HG03097 (cell line): Measurements from ENCODE around the gene NRP2.
A peak's percentile ranks its signal among the peaks of the same experiment; 100 is the strongest.

Experiments used
- ATAC-seq: cut with Tn5 transposase; IDR thresholded peaks from one replicate; pipeline ENCODE4 v1.9.1; 2021; ENCODE audit not compliant: unreplicated experiment, low FRiP score

Gene NRP2

DNA sequence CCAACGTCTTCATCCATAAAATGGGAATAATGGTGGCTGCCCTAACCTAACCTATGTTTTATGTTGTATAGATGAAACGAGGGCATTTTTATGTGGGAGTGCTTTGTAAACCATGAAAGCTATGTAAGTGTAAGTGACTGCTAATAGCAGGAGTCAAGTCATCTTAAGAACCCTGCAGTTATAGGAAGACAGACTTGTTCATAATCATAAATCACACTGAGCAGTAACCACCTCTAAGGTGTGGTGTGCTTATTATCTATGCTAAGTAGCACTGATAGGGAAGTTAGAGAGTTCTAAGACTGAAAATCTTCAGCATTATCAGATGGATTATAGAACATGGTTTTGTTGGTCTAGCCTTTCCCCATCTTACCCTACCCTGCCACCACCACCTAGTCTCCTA lies 24.2 kb upstream of the NRP2 start:
- ATAC-seq = no peak

DNA sequence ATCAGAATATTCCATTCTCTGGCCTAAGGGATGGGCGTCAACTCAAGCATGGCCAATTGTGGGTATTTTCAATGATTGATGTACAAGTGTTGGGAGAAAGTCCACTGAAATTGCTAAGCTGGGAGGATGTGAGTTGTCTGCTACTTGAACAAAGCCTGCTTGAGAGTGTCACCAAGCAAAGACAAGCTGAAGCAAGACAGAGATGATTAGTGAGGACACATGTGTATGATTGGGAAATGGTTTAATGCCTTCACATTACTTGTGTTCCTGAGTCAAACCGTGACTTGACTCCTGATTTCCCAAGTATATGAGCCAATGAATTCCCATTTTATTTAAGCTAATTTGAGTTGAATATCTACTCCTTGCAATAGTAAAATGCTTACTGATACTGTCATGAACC lies 23.7 kb upstream of the NRP2 start:
- ATAC-seq = no peak

DNA sequence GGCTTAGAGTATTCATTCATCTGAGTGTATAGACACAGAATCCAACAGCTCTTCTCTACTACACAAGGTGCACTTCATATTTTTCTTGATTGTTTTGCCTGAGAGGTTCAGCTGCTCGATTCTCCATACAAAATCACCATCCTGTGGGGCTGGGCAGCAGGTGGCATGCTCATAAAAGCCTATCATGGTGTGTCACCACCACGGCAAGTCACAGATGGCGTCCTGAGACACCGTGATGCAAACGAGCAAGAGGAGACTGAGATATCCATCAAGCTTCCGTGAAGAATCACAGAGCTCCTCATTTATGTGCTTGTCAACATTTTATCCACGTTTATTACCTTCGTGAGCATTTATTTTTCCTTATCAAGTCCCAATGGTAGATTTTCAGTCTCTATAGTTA lies 22.4 kb upstream of the NRP2 start:
- ATAC-seq = no peak

DNA sequence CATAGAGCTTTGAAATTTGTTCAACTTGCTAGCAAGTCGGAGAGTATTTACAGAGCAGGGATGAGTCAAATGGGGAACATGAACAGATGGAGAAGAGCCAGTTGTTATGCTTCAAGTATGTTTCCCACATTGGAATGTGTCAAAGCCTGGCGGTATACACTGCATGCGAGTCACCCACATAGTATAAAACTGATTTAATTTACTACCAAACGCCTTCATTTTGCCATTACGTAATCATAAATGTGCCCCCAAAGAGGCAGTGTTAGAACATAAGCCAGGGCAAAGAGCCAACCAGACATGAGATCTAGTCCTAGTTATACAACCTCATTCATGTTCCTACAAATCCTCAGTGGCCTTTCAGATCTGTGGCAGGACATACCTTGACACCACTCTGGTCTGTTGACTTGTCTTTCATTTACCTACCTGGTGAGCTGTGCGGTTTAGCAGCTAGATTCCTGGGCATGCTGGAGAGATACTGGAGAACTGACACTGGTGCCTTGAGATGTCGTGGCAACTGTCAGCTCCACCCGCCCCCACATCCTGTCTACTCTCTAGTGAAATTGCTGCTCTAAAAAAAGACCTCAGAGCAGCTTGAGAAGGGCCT lies 21.7 kb upstream of the NRP2 start:
- no peak for ATAC-seq

DNA sequence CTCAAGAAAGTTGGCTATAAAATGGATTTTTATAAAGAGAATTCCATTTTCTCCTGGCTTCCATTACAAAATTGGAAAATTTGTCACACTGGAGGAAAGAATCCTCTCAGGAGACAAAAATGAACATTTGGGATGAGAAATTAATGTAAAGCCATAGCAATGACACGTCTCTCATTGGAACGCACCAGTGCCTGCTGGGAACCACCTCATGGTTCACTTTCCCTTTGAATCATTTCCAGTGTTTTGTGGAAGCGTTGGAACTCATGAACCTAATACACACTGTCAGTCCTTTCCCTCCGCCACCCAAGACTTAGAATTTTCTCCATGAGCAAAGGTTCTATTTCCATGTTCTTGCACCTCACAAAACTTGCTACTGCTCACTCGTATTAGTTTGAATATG lies 21.0 kb upstream of the NRP2 start:
- ATAC-seq = no peak

DNA sequence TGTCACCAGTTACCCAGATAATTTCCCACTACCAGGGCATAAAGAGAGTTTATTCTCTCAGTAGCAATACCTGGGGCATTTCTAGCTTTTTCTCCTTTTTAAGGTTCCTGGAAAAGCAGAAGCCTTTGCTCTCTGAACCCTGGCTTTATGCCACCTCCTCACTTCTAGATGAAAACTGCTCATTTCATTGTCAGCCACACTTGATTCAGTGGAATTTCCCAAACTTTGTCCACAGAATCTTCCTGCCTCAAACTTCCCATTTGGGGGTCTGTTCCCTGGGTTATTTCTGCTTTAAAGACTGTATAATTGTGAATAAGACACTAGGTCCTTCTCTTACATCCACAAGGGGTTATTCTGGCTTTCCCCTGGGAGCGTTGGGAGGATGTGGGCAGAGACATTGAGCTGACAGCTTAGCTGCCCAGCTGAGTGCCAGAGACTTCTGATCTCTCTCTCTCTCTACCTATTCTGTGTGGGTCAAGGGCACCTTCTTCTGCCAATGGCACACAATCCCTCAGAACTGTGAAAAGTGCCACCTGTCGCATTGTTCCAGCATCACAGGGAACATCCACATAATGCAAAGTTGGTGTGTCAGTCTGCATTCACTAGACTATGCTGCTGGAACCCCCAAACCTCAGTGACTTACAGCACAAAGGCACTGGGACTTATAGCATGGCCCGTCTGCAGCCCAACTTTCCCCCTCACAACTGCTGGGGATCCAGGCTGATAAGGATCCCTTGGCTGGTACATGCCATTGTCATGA lies 19.9 kb upstream of the NRP2 start:
- no peak for ATAC-seq

DNA sequence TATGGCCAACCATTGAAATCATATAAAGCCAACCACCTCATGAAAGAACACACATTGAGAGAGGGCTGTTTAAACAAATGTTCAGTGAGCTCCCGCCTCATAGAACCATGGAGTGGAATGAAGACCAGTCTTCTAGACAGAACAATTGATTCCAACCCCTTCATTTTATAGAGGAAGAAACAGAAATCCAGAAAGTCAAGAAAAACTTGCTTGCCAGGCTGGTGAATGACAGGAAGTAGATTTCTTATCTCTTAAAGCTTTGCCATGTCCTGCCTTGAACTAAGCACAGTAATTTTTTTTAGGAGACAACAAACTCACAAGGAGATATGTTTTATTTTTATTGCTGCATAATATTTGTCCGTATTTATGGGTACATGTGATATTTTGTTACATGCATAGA lies 16.5 kb upstream of the NRP2 start:
- no peak for ATAC-seq

DNA sequence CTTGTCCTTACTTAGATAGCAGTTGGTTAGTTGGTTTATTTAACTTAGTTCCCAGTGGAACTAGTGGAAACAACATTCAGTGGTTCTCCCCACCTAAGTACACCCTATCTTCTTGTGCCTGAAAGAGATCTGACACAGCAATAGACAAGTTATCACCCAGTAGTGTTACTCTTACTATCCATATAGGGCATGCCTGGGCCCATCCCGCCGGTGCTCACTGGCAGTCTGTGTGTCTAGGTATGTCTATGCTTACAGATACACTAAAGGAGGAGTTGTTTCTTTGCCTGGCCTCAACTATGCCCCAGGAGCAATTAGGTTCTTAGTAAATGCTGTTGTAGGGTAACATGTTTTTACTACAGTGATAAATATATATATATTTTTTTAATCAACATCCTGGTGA lies 12.0 kb upstream of the NRP2 start:
- ATAC-seq = no peak

DNA sequence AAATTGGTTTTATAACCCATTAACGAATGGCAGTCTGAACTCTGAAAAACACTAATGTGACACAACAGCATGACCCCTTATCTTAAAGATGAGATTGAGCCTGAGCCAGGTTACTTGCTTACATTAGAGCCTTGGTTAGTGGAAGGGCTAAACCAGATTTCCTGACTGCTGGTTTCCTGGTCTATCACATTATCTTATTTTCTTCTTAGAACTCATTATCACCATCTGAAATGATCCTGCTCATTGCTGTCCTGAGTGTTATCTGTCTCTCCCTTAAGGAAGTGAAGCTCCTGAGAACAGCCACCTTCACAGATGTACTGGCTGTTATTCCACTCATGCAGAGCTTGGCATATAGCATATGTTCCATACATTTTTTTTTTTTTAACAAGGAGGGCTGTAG lies 9.0 kb upstream of the NRP2 start:
- no peak for ATAC-seq

DNA sequence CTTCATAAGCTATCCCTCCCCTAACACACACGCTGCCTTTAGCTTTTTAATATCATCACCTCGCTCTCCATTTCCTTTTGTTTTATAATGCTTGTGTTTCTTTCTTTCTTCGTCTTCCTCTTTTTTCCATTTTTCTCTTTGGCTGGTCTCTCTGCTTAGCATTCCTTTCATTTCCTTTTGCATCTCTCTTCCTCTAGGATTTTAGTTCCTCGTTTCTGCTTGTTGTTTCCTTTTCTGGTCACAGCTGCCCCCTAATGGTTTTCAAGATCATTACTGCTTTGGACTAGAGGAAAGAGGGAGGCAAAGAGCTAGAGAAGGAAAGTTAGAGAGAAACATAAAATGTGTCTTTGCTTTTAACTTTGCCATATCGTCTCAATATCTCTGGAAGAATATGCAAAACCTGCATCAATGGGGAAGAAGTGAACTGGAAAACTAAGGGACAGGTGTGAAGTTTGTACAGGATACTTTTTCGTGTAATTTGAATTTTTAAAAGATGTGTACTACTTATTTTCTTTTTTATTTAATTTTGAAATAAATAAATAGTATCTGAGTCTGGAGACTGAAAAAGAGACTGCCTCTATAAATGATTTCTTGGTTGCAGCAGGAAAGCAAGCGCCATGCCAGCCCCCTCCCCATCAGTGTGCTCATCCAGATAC lies 6.3 kb upstream of the NRP2 start:
- no peak for ATAC-seq

DNA sequence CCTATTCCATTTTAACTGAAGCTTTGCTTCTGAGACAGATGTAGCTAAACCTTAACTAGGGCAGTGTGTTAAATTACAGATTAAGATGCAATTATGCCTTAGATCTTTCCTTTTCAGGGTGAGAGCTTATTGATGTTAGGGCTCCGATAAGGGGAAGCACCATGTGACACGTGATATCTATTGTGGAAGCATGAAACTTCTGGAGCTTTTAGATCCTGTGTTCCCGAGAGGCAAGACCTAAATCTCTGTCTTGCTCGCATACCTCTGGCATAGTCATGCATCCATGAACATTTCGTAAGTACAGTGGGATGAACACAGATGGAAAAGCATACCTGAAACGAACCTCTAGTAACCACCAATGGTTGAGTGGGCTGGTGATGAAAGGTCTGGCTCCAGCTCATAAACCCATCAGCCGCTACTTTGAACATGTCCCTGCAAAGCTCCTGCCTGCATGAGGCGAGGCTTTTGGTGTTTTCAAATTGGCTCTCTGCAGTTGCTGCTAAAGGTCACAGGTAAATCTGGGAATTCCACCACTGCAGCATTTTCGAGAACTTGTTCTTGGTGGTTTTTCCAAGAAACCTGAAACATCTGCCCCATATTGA lies 3.7 kb upstream of the NRP2 start:
- ATAC-seq = no peak

DNA sequence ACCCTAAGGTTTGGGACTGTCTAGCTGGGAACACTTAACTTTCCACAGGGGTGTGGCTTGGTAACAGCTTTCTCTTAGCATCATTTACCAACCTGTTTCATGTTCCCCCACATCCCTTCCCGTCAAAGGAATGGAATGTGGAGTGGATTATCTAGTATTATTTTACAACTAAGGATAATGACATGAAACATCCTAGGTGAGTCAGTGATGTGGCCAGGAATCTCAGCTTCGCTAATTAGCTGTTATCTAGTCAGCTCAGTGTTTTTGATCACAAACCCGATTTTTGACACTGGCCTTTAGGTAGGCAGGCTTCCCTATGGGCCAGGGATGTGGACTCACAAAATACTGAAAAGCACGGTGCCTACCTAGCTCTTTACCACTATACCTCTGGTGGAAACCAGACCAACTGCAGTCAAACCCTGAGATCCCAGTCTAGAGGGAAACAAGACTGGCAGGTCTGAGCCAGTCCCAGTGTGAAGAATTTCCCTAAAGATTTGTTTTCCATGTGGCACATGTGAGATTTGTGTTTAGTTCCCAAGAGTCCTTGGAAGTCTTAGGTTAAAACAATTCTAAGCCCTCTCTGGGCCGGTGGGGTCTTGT lies 2.8 kb upstream of the NRP2 start:
- ATAC-seq = no peak

DNA sequence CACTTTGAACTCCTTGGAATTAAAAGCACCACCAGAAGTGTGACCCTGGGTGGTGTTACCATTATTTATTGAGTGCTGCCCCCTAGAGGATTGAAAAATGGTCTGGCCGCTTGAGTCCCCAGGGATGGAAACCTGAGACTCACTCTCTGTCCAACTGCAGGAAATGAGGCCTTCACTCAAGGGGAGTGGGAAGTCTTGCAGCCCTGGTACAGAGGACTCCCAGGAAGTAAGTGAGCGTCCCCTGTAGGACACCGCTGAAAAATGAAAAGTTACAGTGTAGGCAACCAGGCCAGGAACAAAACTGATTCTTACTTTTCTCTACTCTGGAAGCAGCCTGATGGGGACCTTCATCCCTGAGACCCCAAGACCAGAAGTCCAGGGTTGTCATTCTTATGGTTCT lies 2.2 kb upstream of the NRP2 start:
- peak; percentile 65 for ATAC-seq

DNA sequence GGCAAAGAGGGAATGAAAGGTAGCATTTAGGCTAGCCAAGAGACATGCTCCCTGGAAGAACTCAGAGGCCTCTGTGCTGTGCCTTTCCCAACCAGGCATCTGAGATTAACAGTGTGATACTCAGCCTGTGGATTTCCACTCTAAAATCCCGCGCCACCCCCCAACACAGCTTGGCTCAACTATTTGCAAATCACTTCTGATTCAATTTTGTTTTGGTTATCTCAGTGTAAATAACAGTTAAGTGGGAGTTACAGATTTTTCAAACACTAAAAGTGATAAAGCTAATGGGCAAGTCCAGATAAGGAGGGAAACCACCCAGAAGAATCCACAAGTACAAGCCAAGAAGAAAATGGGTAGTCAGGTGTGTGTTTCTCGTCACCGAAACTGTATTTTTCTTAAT lies 1.4 kb upstream of the NRP2 start:
- ATAC-seq = no peak

DNA sequence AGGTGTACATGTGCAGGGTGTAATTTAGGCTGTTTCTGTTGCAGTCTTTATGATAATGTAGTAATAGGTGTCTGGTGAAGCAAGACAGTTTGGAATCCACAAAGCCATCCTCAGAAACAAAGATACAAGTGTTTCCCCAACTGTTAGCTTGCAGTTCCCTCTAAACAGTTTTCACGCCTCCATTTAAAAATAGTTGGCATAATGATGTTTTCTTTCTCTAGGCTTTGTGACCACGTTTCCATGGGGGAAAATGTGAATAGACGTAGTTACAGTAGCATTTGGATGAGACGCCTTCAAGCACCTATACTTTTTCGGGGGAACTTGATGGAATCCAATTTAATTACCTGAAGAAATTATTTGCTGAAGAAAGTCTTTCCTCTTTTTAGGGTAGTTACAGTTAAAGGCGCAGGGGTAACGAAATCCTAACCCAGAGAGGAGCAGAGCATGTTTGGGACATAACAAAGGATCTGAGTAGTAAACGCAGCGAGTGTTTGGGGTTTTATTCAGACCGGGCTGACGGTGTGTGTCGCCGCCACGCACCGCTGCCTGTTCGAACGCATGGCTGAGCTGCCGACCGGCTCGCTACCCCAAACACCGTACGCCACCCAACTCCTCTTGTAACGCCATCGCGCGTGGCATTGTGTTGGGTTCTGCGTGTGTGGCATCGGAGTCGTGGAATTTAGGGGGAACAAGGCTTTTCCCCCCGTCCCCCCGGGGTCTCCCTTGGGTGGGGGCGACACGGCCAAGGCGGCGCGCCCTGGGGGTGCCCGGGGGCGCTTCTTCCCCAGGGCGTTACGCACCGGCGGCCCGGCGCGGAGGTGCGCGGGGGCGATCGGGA lies 681 bp upstream of the NRP2 start:
- peak; percentile 18 for ATAC-seq

DNA sequence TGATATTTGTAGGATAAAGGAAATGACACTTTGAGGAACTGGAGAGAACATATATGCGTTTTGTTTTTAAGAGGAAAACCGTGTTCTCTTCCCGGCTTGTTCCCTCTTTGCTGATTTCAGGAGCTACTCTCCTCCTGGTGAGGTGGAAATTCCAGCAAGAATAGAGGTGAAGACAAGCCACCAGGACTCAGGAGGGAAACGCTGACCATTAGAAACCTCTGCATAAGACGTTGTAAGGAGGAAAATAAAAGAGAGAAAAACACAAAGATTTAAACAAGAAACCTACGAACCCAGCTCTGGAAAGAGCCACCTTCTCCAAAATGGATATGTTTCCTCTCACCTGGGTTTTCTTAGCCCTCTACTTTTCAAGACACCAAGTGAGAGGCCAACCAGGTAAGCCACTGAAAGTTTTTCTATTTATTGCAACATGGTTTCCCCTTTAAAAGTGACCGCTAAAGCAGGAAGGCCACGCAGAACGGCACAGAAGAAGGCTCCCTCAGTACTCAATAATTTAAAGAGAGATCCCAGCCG lies 735 bp downstream of the NRP2 start:
- ATAC-seq = no peak

DNA sequence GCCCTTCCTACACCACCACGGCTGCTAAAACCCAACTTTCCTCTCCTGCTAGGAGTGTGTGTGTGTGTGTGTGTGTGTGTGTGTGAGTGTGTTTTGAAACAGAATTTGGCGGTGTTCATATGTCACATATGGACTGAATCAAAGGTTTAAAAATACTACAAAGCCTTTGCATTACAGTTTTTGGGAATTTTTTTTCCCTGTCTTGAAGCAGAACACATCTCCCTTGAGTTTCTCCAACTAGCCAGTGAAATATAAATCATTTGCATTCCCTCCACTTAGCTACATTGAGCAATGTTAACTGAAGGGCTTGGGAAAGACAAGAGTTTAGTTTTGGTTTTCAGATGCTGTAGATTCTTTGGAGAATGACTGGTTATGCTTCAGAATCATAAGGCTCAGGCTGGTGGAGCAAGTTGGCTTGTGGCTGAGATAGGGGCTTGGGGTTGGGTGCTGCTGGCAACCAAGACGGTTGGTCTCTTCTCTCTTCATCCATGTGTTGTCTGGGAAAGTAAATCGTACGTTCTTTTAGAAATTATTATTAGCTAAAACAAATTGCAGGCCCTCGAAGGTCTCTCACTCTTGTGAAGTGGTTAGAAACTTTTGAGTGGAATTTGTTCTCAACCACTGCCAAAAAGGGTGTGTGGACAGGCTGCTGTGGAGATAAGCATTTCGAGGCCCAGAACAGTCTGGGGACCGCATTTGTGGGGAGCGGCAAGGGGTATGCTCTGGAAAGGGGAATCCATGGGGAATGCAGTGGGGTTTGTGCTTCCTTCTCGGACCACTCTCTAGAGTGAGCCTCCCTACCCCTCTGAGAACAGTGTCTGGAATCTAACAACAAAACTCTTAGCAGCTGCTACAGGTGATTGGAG lies 1.4 kb downstream of the NRP2 start:
- no peak for ATAC-seq

DNA sequence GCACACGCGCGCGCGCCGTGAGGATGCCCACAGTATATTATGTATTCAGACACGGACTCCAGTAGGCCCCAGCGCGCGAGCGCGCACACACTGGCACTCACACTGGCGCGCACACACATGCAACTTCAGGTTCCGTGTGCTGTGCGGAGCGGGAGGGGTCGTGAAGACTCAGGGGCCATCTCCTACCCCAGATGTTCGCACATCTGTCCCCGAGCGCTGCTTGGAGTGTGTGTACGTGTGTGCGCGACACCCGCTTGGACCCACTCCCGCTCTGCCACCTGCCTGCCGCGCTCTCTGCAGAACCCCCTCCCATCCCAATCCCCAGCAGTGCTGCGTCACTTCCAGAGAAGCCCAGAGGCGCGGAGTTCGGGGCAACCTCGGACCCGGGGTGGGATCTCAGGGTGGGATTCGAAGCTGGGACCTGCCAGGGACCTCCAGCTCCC lies 2.6 kb downstream of the NRP2 start:
- no peak for ATAC-seq
